Cardiac muscle cell (in vitro differentiated cells and primary cell): Measurements from ENCODE around the gene DET1. TPM values are rescaled to one million over a fixed set of nuclear protein-coding genes. Genes with fewer than 3 reads are reported as not detected.
A peak's percentile ranks its signal among the peaks of the same experiment; 100 is the strongest.
"Not testable (repeated sequence)": the region's sequence is repeated elsewhere in the genome, so short reads cannot be mapped to it uniquely, and the experiment has no call there.

Experiments used
- DNase-seq, 2 donors: peaks; one replicate each; pipeline versions ENCODE4 v3.0.0 to v3.0.0-alpha.2; 2010 to 2017; ENCODE audit warnings: low read depth in 1 of 2, low spot score in 1 of 2
- H3K27ac ChIP-seq: fragments of 200-600 bp; sonication (generic); 2 replicates; pipeline ENCODE4 v1.5.1; 2016
- H3K27me3 ChIP-seq: fragments of 200-600 bp; sonication (generic); 2 replicates; pipeline ENCODE4 v1.6.0; 2016; ENCODE audit warnings: control low read depth
- H3K36me3 ChIP-seq: fragments of 200-600 bp; sonication (generic); 2 replicates; pipeline ENCODE4 v1.5.1; 2016; ENCODE audit warnings: control low read depth
- H3K4me1 ChIP-seq: fragments of 200-600 bp; sonication (generic); 2 replicates; pipeline ENCODE4 v1.8.1; 2017; ENCODE audit warnings: low read depth, mild to moderate bottlenecking, mixed run types
- H3K4me3 ChIP-seq: fragments of 200-600 bp; sonication (generic); 2 replicates; pipeline ENCODE4 v1.5.1; 2016; ENCODE audit warnings: mild to moderate bottlenecking
- H3K9me3 ChIP-seq: fragments of 200-600 bp; sonication (generic); 2 replicates; pipeline ENCODE4 v1.5.1; 2017; ENCODE audit warnings: low read depth, mild to moderate bottlenecking, control low read depth
- polyA plus RNA-seq: library from polyadenylated mRNA; unstranded; fragments of >200 nt; fragmentation: Nextera tagmentation; extraction: Ambion mirVana; gene quantifications from 2 replicates; pipeline ENCODE4 v1.2.1, GENCODE V29; 2016
- total RNA-seq: library from RNA; depleted of rRNA; stranded (reverse); fragments of >200 nt; gene quantifications from 2 replicates; pipeline ENCODE4 v1.2.3, GENCODE V29; 2016
- TF ChIP-seq, protein P1 (sequence below): IDR thresholded peaks from 2 replicates; pipeline ENCODE4 v1.5.1; 2012; ENCODE audit warnings: low read depth, mild to moderate bottlenecking, low read length

Gene DET1
- total and polyA plus RNA-seq, 2 experiments from 2014 or later = 10.6 to 18.0 TPM

DNA sequence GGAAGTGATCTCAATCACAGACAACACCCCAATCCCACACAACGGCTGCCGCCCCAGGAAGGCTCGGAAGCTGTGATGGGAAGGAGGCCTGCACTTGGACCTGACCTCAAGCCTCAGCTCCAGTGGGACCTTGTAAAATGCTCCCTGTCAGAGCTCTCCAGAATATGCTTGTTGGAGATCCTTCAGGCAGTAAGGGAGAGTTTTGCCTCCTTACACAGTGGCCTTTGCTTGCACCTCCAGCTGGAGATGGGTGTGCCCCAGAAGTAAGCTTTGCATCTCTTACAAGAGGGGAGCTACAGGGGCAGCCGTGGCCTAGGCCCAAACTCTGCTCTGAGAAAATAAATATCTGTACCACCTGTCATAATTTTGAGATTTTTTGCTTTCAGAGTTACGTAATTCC is 68.6 kb downstream of the DET1 start:
- Histone ChIP-seq H3K36me3 (peaks cover 26% of the 10 kb centered on the region), H3K27me3 (no peaks in the 10 kb centered on the region)

DNA sequence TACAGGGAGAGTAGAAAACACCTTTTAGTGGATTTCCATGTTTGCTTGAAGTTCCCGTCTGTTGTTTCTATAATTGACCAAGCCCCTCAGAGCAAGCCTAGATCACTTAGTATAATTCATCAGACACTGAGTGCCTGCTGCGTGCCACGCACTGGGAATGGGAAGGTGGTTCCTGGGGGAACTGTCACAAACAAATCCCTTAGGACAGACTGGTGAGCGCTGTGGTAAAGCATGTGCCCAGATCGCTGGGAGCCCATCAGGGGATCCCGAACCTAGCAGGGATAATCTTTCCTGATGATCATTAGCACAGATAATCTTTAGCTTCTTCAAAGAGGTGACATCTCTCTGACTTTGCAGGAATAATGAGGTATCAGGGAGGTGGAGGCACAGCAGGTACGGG is 69.4 kb downstream of the DET1 start:
- no peak for DNase-seq
- Histone ChIP-seq H3K4me3 (no peak overlapping the region), H3K27ac (no peak overlapping the region), H3K27me3 (no peaks in the 10 kb centered on the region), H3K4me1 (no peaks in the 10 kb centered on the region), H3K9me3 (no peaks in the 10 kb centered on the region), H3K36me3 (peaks cover 28% of the 10 kb centered on the region)
- TF ChIP-seq, protein P1, sequence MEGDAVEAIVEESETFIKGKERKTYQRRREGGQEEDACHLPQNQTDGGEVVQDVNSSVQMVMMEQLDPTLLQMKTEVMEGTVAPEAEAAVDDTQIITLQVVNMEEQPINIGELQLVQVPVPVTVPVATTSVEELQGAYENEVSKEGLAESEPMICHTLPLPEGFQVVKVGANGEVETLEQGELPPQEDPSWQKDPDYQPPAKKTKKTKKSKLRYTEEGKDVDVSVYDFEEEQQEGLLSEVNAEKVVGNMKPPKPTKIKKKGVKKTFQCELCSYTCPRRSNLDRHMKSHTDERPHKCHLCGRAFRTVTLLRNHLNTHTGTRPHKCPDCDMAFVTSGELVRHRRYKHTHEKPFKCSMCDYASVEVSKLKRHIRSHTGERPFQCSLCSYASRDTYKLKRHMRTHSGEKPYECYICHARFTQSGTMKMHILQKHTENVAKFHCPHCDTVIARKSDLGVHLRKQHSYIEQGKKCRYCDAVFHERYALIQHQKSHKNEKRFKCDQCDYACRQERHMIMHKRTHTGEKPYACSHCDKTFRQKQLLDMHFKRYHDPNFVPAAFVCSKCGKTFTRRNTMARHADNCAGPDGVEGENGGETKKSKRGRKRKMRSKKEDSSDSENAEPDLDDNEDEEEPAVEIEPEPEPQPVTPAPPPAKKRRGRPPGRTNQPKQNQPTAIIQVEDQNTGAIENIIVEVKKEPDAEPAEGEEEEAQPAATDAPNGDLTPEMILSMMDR = no peak

More for the DNA sequence above, 68.6 kb downstream of the DET1 start:
- TF ChIP-seq, protein P1 = no peak
- no peaks in the 10 kb centered on the region for H3K4me1 ChIP-seq
- no peaks in the 10 kb centered on the region for H3K9me3 ChIP-seq
- no peak overlapping the region for H3K27ac ChIP-seq
- no peak for DNase-seq
- H3K4me3 ChIP-seq = no peak overlapping the region

DNA sequence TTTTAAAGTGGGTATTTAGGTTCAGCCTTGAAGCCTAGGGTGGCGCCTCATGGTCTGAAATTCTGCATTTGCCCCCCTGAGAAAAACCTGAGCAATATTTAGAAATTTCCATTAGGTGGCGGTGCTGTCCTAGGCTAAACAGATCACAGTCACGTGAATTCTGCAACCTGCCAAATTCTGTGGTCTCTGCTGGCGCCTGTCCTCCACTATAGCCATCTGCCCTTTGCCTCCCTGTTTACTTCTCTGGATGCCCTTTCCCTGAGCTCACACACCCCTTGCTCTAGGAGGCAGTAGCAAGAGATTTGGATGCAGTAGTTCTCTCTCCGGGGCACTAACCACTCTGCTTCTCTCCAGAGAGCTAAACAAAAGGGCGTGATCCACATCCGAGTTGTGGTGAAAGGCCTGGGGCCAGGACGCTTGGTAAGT is 69.8 kb downstream of the DET1 start:
- DNase-seq = peak; percentile 63 to 74
- no peaks in the 10 kb centered on the region for H3K4me1 ChIP-seq
- no peaks in the 10 kb centered on the region for H3K9me3 ChIP-seq
- TF ChIP-seq, protein P1 = peak; percentile 63
- H3K27ac ChIP-seq = no peak overlapping the region
- H3K4me3 ChIP-seq = no peak overlapping the region
- H3K36me3 ChIP-seq = peaks cover 32% of the 10 kb centered on the region
- H3K27me3 ChIP-seq = no peaks in the 10 kb centered on the region

DNA sequence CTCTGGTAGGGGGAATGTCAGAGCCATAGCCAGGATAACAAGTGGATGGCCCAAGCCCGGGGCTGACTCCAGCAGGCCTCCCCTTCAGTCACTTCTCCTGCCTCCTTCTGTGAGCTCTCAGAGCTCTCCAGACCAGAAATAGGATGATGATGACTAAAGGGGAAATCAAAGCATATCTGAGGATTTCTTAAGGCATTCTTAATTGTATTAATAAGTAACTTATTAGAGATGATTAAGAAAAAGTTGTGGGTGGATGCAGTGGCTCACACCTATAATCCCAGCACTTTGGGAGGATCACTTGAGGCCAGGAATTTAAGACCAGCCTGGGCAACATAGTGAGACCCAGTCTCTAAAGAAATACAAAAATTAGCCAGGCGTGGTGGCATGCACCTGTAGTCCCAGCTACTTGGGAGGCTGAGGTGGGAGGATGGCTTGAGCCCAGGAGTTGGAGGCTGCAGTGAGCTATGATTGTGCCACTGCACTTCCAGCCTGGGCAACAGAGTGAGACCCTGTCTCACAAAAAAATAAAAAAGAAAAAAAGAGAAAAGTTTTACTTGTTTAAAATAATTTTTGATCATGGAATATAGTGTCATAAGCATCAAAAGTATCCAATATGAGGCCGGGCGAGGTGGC is 72.7 kb downstream of the DET1 start:
- H3K9me3 ChIP-seq, H3K4me1 ChIP-seq, H3K27ac ChIP-seq, DNase-seq, H3K27me3 ChIP-seq, H3K4me3 ChIP-seq: not testable (repeated sequence)
- peaks cover 32% of the 10 kb centered on the region for H3K36me3 ChIP-seq

DNA sequence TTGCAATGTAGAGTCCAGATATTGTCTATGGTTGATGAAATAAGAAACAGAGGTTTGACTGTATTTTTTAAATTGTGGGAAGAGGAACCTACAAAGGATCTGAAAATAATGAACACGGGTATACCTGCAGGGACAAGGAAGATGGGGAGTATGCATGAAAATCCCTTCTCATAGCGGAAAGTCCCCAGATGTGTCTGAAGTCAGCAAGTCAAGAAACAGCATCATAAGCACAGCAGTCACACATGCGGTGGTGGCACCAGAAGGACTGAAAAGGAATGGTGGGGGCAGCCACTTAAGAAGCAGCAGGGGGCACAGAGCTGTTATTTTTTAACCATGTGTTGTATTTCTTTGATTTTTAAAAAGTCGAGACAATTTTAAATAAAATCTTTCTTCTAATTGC is 74.3 kb downstream of the DET1 start:
- Histone ChIP-seq H3K36me3 (peaks cover 23% of the 10 kb centered on the region), H3K27me3 (no peaks in the 10 kb centered on the region), H3K4me1 (no peaks in the 10 kb centered on the region), H3K4me3 (no peak overlapping the region), H3K27ac (no peak overlapping the region), H3K9me3 (no peaks in the 10 kb centered on the region)
- TF ChIP-seq, protein P1 = no peak
- no peak for DNase-seq

DNA sequence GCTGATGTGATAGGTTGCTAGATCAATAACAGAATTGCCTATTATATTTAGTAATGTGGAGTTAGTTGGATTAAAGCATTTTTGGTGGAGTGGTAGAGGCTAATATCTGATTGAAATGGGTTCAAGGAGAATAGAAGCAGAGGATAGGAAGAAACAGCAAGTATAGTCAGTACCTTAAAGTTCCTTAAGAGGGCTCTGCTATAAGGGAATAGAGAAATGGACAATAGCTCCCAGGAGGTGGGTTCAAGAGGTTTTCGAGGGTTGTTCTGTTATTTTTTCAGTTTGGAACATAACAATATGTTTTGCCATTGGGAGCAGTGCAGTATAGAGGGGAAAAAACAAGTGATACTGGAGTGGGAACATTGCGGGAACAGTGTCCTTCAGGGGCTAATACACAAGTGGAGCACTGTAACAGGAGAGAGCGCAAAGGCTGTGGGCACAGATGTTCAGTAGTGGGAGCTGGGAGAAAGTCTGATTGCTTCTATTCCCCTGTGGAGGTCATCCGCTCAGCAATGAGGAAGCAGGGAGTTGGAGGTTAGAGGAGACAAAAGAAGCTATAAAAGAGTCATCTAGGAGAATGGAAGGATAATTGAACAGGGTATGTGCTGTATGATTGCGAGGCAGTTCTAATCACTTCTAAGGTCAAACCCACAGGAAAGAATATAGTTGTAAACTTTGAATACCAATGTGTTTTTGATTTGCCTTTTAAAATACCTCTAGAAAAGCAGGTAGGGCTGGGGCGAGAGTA is 75.7 kb downstream of the DET1 start:
- H3K36me3 ChIP-seq = peaks cover 19% of the 10 kb centered on the region
- no peak overlapping the region for H3K4me3 ChIP-seq
- TF ChIP-seq, protein P1 = no peak

More for the DNA sequence above, 75.7 kb downstream of the DET1 start:
- DNase-seq = no peak
- Histone ChIP-seq H3K27me3 (no peaks in the 10 kb centered on the region), H3K27ac (no peak overlapping the region), H3K9me3 (no peaks in the 10 kb centered on the region), H3K4me1 (peaks cover 4% of the 10 kb centered on the region)
